ENCODE results near the gene INAFM2.

The INAFM2 gene

DNA sequence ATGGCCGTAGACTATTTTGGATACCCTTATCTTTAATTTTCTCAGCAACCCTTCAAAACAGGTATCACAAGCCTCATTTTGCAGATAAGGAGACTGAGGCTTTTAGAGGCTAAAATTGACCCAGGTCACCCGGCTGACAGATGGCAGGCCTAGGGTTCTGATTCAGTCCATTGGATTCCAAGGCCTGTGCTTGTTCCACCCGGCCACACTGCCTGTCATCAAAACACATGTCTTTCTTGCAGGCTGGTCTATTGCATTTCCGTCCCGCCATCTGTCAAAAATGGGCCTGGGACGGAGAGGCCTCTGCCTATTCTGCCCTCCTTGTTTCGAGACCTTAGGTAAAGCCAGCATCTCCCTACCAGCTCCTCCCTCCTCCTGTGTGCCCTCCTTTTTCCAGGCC lies 8.1 kb downstream of the INAFM2 start:
- ChIA-PET CTCF (interaction anchor here (1.3 kb wide), 1 partner anchor 11 kb away, joined by 7 read pairs; no protein-coding TSS in a partner anchor), POLR2A (ENCODE audit: low non-redundant PET) (no interaction called here)
- H3K27ac ChIP-seq: peak overlapping the region; percentile 99
- DNase-seq (ENCODE audit: low spot score): no peak
- TF ChIP-seq, protein P1, sequence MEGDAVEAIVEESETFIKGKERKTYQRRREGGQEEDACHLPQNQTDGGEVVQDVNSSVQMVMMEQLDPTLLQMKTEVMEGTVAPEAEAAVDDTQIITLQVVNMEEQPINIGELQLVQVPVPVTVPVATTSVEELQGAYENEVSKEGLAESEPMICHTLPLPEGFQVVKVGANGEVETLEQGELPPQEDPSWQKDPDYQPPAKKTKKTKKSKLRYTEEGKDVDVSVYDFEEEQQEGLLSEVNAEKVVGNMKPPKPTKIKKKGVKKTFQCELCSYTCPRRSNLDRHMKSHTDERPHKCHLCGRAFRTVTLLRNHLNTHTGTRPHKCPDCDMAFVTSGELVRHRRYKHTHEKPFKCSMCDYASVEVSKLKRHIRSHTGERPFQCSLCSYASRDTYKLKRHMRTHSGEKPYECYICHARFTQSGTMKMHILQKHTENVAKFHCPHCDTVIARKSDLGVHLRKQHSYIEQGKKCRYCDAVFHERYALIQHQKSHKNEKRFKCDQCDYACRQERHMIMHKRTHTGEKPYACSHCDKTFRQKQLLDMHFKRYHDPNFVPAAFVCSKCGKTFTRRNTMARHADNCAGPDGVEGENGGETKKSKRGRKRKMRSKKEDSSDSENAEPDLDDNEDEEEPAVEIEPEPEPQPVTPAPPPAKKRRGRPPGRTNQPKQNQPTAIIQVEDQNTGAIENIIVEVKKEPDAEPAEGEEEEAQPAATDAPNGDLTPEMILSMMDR (conservative IDR thresholded peaks at IDR 0.05; ENCODE audit: low read depth): no peak

DNA sequence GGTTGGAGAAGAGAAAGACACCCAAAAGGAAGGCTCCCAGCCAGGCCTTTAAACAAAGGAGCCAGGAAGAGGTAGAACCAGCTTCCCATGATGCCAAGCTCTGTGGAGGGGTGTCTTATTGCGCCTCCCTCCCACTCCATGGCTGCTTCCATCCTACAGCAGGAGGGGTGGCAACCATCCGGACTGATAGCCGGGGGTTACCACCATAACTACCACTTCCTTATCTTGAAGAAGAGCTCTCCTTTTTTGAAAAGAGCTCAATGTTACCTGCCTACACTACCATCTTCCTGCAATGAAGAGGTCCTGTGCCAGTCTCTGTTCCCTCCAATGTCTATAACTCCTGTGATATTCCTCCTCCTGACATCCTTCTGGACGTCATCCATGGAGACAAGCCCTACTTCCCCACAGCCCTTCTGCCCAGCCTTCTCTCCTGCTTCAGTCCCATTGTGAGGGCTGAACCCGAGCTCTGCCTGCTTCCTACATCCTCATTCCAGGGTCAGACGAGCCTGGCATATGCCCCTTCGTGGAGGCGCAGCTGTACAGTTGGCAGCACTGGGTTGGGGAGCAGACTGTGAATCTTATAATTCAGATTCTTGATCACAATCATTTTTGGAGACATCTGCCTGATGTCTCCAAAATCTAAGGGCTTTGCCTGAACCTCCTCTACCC lies 8.8 kb downstream of the INAFM2 start:
- DNase-seq (ENCODE audit: low spot score): no peak
- TF ChIP-seq, protein P1 (conservative IDR thresholded peaks at IDR 0.05; ENCODE audit: low read depth): no peak
- POLR2A ChIA-PET (ENCODE audit: low non-redundant PET): no interaction called here
- H3K27ac ChIP-seq: peak overlapping the region; percentile 99
- CTCF ChIA-PET: interaction anchor here (0.7 to 1.3 kb wide), 2 partner anchors 11 to 35 kb away, joined by 3 to 7 read pairs; no protein-coding TSS in a partner anchor

DNA sequence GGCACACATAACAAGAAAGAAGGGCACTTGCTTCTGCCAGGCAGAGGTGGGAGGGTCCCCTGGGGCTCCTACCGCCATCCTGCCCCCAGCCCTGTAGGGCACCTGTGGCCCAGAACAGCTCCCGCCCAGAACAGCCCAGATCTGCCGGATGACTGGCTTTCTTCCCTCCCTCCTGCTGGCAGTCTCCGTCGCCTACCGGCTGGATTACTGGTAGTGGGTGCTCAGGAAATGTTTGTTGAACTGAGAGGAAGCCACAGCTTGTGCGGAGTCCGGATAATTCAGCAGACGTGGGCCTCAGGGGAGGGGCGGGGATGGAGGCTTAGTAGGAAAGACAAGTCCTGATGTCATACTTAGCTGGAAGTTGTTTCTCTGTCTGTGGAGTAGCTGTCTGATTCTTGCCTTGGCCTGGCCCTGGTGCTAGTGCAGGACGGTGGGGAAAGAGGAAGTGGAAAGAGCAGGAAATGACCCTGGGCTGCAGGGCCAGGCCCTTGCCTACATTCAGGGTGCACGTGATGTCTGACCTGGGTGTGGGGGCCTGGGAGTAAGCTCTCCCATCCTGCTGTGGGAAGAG lies 10.5 kb downstream of the INAFM2 start:
- TF ChIP-seq, protein P1 (conservative IDR thresholded peaks at IDR 0.05; ENCODE audit: low read depth): no peak
- no peak for DNase-seq (ENCODE audit: low spot score)
- peak overlapping the region; percentile 99 for H3K27ac ChIP-seq
- CTCF ChIA-PET: interaction anchor here (0.6 to 0.9 kb wide), 2 partner anchors 10 to 118 kb away, joined by 3 to 4 read pairs; no protein-coding TSS in a partner anchor
- POLR2A ChIA-PET (ENCODE audit: low non-redundant PET): no interaction called here

DNA sequence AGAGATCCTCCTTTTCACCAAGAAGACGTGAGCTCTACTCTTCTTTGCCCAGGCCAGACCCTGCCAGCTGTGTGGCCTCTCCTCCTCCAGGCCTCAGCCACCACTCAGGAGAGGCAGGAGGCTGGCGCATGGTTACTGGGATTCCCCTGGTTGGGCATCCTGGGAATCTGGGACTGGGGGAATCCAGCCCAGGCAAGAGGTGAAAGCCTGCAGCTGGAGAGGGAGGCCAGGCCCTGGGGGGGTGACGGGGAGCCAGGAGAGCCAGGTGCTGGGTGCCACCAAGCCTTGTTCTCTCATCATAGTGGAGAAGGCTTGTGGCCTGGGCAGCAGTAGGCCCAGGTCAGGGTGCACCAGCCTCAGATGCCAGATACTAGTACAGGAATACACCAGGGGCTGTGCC lies 11.0 kb downstream of the INAFM2 start:
- H3K27ac ChIP-seq: peak overlapping the region; percentile 99
- TF ChIP-seq, protein P1 (conservative IDR thresholded peaks at IDR 0.05; ENCODE audit: low read depth): no peak
- ChIA-PET POLR2A (ENCODE audit: low non-redundant PET) (no interaction called here), CTCF (interaction anchor here (0.9 kb wide), 1 partner anchor 10 kb away, joined by 3 read pairs; no protein-coding TSS in a partner anchor)
- no peak for DNase-seq (ENCODE audit: low spot score)

DNA sequence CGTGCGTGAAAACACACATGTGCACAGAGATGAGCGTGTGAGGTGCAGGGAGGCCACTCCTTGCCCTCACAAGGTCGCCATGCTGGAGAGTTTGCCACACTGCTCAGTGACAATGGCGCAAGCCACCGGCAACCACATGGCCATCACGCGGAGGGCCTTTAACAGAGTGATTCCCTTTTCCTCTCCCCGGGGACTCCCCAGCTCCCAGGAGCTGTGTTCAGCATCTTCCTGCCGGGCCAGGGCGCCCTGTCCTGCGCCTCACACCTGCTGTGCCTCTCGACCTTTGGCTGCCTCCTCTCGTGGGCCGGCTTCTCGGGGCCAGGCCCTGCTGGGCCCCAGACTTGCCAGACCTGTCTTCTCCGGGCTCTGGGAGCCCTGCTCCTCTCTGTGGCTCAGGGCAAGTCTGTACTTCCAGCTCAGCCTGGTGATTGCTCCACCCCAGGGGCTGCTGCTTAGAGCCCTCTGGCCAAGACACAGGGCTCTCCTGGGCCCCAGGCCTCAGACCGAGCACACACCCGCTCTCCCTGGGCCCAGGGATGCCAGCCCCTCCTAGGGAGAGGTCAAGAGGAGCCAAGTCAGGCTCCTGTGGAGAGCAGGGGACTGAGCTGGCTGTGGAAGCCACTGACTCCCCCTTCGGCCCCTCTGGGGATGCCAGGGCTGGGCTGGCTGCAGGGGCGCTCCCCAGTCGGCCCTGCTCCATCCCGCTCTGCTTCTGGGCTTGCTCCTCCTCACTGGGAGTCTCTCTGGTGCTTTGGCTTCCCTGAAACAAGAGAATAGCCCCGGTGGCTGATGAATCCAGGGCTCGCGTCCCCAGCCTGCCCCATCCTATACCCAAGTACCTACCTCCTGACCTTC lies 11.7 kb downstream of the INAFM2 start:
- ChIA-PET CTCF (interaction anchor here (0.6 to 0.9 kb wide), 2 partner anchors 9 to 52 kb away, joined by 3 read pairs; no protein-coding TSS in a partner anchor), POLR2A (ENCODE audit: low non-redundant PET) (no interaction called here)
- TF ChIP-seq, protein P1 (conservative IDR thresholded peaks at IDR 0.05; ENCODE audit: low read depth): no peak
- peak overlapping the region; percentile 99 for H3K27ac ChIP-seq
- DNase-seq (ENCODE audit: low spot score): no peak

Measured in RWPE1 (cell line).